ENCODE measurements around the gene TMEM44. TPM values are rescaled to one million over a fixed set of nuclear protein-coding genes. Genes with fewer than 3 reads are reported as not detected.
A peak's percentile ranks its signal among the peaks of the same experiment; 100 is the strongest.

Gene TMEM44
- total RNA-seq, 4 donors from 2014 or later = 4.4 to 8.8 (median 7.4) TPM

DNA sequence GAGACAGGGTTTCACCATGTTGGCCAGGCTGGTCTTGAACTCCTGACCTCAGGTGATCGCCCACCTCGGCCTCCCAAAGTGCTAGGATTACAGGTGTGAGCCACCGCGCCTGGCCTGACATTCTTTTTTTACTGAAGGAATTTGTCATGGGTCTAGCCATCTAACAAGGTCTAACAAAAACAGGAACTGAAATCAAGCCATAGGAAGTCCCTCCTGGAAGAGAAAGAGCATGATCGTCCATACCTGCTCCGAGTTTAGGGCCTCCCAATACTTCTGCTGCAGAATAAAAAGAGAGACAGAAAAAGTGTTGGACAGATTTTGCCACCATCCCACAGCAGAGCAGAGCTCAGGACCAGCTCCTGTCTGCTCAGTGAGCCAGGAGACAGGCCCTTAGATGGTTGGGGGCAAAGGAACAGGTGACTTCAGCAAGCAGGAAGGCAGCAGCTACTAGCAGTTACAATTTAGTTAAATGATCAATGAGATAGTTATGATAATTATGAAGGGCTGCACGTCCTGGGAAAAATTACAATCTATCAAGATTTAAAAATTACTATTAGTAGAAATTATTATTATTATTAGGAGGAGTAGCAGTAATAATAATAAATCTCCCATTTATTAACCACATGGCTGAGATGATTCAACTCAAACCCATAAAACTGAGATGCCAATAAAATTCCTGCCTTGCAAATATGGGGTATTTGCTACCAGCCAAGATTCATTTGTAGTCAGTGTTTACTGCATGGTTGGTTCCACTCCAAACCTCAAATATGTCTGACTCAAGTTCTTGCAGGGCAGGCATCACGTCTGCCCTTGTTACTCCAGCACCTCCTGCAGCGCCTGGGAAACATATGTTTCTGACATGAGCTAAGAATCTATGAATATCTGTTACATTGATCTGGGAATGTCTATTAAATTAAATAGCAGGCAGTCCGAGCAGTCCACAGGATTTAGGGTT is 40.1 kb downstream of the TMEM44 start:
- Histone ChIP-seq H3K4me3 (no peak overlapping the region), H3K27me3 (no peaks in the 10 kb centered on the region), H3K4me1 (no peaks in the 10 kb centered on the region), H3K36me3 (peaks cover 0 to 15% of the 10 kb centered on the region in 2 donors), H3K27ac (no peak overlapping the region), H3K9me3 (no peaks in the 10 kb centered on the region)
- 56 to 76% methylated on average over 5 to 6 of the region's 10 CpGs for WGBS, 2 donors (ENCODE audit: low coverage in 1 of 2)
- ATAC-seq = no peak
- TF ChIP-seq POLR2A (IDR thresholded peaks at IDR 0.05) (no peak), EP300 (IDR thresholded peaks at IDR 0.05) (no peak), POLR2AphosphoS5 (IDR thresholded peaks at IDR 0.05) (no peak)
- TF ChIP-seq, protein P1, sequence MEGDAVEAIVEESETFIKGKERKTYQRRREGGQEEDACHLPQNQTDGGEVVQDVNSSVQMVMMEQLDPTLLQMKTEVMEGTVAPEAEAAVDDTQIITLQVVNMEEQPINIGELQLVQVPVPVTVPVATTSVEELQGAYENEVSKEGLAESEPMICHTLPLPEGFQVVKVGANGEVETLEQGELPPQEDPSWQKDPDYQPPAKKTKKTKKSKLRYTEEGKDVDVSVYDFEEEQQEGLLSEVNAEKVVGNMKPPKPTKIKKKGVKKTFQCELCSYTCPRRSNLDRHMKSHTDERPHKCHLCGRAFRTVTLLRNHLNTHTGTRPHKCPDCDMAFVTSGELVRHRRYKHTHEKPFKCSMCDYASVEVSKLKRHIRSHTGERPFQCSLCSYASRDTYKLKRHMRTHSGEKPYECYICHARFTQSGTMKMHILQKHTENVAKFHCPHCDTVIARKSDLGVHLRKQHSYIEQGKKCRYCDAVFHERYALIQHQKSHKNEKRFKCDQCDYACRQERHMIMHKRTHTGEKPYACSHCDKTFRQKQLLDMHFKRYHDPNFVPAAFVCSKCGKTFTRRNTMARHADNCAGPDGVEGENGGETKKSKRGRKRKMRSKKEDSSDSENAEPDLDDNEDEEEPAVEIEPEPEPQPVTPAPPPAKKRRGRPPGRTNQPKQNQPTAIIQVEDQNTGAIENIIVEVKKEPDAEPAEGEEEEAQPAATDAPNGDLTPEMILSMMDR (IDR thresholded peaks at IDR 0.05) = no peak

DNA sequence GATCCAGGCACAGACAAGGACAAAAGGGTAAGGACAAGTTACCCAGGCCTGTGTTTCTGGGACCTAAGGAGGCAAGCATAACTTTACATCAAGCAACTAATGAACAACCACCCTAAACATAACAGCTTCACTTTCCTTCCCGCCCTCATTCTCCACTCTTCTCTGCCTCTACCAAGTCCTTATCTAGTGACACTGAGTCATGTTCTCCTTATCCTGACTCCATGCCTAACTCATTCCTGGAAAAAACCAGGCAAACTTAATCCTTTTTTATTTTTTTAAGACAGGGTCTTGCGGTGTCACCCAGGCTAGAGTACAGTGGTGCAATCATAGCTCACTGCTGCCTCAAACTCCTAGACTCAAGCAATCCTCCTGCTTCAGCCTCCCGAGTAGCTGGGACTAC is 44.5 kb downstream of the TMEM44 start:
- no peaks in the 10 kb centered on the region for H3K9me3 ChIP-seq
- H3K4me1 ChIP-seq = peaks cover 0 to 14% (median 0%) of the 10 kb centered on the region in 3 donors
- no peaks in the 10 kb centered on the region for H3K27me3 ChIP-seq
- 90 to 96% methylated on average over 3 of the region's 3 CpGs for WGBS, 2 donors (ENCODE audit: low coverage in 1 of 2)
- no peak for ATAC-seq
- peaks cover 0 to 20% of the 10 kb centered on the region in 2 donors for H3K36me3 ChIP-seq
- no peak overlapping the region for H3K27ac ChIP-seq
- H3K4me3 ChIP-seq = no peak overlapping the region
- no peak for TF ChIP-seq POLR2AphosphoS5 (IDR thresholded peaks at IDR 0.05)
- TF ChIP-seq, protein P1 (IDR thresholded peaks at IDR 0.05) = no peak
- no peak for TF ChIP-seq EP300 (IDR thresholded peaks at IDR 0.05)
- TF ChIP-seq POLR2A (IDR thresholded peaks at IDR 0.05) = no peak

DNA sequence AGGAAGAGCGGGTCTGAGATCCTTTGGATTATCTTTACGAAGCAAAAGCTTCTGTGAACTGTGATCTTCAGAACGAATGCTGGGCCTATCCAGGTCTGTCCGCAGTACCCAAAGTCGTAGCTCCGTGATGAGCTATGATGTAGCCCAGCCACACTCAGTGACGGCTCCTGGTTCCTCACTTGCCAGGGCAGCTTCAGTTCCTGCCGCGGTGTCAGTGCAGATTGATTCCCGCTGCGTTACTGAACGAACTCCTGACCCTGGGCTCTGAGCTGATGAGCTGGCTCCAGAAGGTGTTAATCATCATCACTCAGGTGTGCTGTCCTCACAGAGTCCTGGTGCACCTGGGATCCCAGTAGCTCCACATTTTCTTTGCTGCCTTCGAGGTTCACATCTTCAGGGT is 45.0 kb downstream of the TMEM44 start:
- H3K4me1 ChIP-seq = peaks cover 0 to 17% (median 0%) of the 10 kb centered on the region in 3 donors
- H3K27me3 ChIP-seq = no peaks in the 10 kb centered on the region
- ATAC-seq = no peak
- no peaks in the 10 kb centered on the region for H3K9me3 ChIP-seq
- 86 to 95% methylated on average over 5 to 12 of the region's 13 CpGs for WGBS, 2 donors (ENCODE audit: low coverage in 1 of 2)
- H3K36me3 ChIP-seq = peaks cover 0 to 20% of the 10 kb centered on the region in 2 donors
- no peak overlapping the region for H3K4me3 ChIP-seq
- H3K27ac ChIP-seq = no peak overlapping the region
- TF ChIP-seq EP300 (IDR thresholded peaks at IDR 0.05) (no peak), POLR2A (IDR thresholded peaks at IDR 0.05) (no peak), POLR2AphosphoS5 (IDR thresholded peaks at IDR 0.05) (no peak)
- TF ChIP-seq, protein P1 (IDR thresholded peaks at IDR 0.05) = no peak

DNA sequence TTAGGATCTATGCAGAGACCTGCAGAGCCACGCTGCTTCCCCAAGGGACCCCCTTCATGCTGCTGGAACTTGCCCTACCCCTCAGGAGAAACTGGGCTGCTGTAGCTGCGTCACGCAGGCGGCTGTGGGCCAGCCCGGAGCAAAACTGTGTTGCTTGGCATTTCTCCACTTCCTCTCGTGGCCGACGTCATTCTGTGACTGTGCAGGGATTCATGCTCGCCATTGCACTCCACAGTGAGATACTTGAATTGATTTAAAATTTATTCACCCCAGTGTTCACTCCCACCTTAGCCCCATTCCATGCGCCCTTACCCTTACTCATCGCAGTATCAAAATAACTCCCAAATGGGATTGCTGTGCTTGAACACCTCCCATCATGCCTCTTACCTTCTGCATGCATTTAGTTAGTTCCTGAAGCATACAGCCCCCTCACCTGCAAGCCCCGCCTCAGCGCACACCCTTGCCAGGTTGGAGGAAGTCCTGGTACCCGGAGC is 45.7 kb downstream of the TMEM44 start:
- Histone ChIP-seq H3K4me1 (peaks cover 0 to 19% (median 0%) of the 10 kb centered on the region in 3 donors), H3K9me3 (no peaks in the 10 kb centered on the region), H3K27ac (peak overlapping the region in 1 of 4 donors; percentile 40), H3K27me3 (no peaks in the 10 kb centered on the region), H3K4me3 (no peak overlapping the region), H3K36me3 (peaks cover 0 to 20% of the 10 kb centered on the region in 2 donors)
- no peak for ATAC-seq
- TF ChIP-seq, protein P1 (IDR thresholded peaks at IDR 0.05) = no peak
- TF ChIP-seq POLR2AphosphoS5 (IDR thresholded peaks at IDR 0.05) (no peak), POLR2A (IDR thresholded peaks at IDR 0.05) (no peak), EP300 (IDR thresholded peaks at IDR 0.05) (no peak)
- 75 to 82% methylated on average over 4 to 11 of the region's 14 CpGs for WGBS, 2 donors (ENCODE audit: low coverage in 1 of 2)
